Vagina (tissue), 2 donors: Measurements from ENCODE around the gene HCRTR1. TPM values are rescaled to one million over a fixed set of nuclear protein-coding genes. Genes with fewer than 3 reads are reported as not detected.

Experiments used
- DNase-seq, 2 donors: peaks; one replicate each; pipeline ENCODE4 v3.0.0-alpha.2; 2017; ENCODE audit errors: extremely low spot score in 2 of 2
- H3K27ac ChIP-seq: fragments of 200-600 bp; sonication (generic); one replicate; pipeline ENCODE4 v1.5.1; 2019
- H3K27me3 ChIP-seq: fragments of 200-600 bp; sonication (generic); one replicate; pipeline ENCODE4 v1.5.1; 2019
- H3K36me3 ChIP-seq, 2 donors: fragments of 200-600 bp; sonication (generic); one replicate each; pipeline ENCODE4 v1.5.1; 2017 to 2019
- H3K4me1 ChIP-seq: fragments of 200-600 bp; sonication (generic); one replicate; pipeline ENCODE4 v1.5.1; 2019
- H3K4me3 ChIP-seq, 2 donors: fragments of 200-600 bp; sonication (generic); 1 replicate in 1 of 2; 2 replicates in 1 of 2; pipeline ENCODE4 v1.5.1; 2016 to 2019
- H3K9me3 ChIP-seq: fragments of 200-600 bp; sonication (generic); one replicate; pipeline ENCODE4 v1.5.1; 2019
- POLR2A ChIP-seq, 2 donors: fragments of 450-650 bp; IDR thresholded peaks; one replicate each; pipeline ENCODE4 v1.6.1; 2017; ENCODE audit warnings: antibody characterized with exemption in 2 of 2, mild to moderate bottlenecking in 2 of 2, moderate library complexity in 2 of 2
- POLR2AphosphoS5 ChIP-seq, 2 donors: sonication (generic); formaldehyde crosslinking; IDR thresholded peaks; one replicate each; pipeline ENCODE4 v1.9.0; 2017; ENCODE audit warnings: antibody characterized with exemption in 2 of 2, mild to moderate bottlenecking in 2 of 2, low read depth in 1 of 2; ENCODE audit not compliant: insufficient read depth in 1 of 2
- intact Hi-C: fragments of 100-400 bp; cut with DNase I; formaldehyde crosslinking; loops from one replicate; pipeline ENCODE4 v1.15.1; 2023
- total RNA-seq: library from RNA; depleted of rRNA; stranded (reverse); fragments of >200 nt; gene quantifications from one replicate; pipeline ENCODE4 v1.2.3, GENCODE V29; 2016
- TF ChIP-seq, protein P1 (sequence below), 3 experiments: fragments of 450-650 bp in 2 of 3; fragments of 200-600 bp in 1 of 3; sonication (generic) in 1 of 3; IDR thresholded peaks; one replicate each; pipeline ENCODE4 v1.5.1; 2017 to 2019; ENCODE audit warnings: antibody characterized with exemption in 3 of 3, mild to moderate bottlenecking in 2 of 3, moderate library complexity in 2 of 3

HCRTR1 gene
- total RNA-seq, 1 donor from 2014 or later: not detected

DNA sequence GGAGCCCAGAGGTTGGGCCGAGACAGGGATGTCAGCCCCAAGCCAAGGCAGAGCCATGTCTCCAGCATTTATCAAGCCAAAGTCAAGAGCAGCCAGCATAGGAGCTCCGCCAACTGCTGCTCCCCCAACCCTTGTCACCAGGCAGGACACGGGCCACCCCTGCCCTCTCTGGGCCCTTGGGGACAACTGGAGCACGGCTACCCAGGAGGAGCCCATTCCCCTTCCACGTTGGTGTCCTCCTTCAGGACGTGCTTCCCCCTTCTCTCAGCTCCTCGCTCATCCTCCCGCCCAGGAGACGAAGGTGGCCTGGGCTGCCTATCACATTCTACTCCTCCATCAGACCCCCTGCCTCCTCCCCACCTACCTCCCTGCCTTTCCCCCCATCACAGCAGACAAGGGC is 47.0 kb downstream of the HCRTR1 start:
- Histone ChIP-seq H3K27me3 (no peaks in the 10 kb centered on the region), H3K36me3 (peaks cover 0 to 3% of the 10 kb centered on the region in 2 donors), H3K4me3 (no peak overlapping the region), H3K27ac (no peak overlapping the region), H3K4me1 (peaks cover 44% of the 10 kb centered on the region), H3K9me3 (no peaks in the 10 kb centered on the region)
- no peak for TF ChIP-seq POLR2AphosphoS5 (IDR thresholded peaks at IDR 0.05; ENCODE audit: insufficient read depth in 1 of 2, low read depth in 1 of 2)
- no peak for TF ChIP-seq POLR2A (IDR thresholded peaks at IDR 0.05)
- TF ChIP-seq, protein P1, sequence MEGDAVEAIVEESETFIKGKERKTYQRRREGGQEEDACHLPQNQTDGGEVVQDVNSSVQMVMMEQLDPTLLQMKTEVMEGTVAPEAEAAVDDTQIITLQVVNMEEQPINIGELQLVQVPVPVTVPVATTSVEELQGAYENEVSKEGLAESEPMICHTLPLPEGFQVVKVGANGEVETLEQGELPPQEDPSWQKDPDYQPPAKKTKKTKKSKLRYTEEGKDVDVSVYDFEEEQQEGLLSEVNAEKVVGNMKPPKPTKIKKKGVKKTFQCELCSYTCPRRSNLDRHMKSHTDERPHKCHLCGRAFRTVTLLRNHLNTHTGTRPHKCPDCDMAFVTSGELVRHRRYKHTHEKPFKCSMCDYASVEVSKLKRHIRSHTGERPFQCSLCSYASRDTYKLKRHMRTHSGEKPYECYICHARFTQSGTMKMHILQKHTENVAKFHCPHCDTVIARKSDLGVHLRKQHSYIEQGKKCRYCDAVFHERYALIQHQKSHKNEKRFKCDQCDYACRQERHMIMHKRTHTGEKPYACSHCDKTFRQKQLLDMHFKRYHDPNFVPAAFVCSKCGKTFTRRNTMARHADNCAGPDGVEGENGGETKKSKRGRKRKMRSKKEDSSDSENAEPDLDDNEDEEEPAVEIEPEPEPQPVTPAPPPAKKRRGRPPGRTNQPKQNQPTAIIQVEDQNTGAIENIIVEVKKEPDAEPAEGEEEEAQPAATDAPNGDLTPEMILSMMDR (IDR thresholded peaks at IDR 0.05): no peak
- no peak for DNase-seq
- intact Hi-C loops: loop anchor here (2.0 kb wide), 1 partner anchor 124 kb away; no protein-coding TSS in a partner anchor

DNA sequence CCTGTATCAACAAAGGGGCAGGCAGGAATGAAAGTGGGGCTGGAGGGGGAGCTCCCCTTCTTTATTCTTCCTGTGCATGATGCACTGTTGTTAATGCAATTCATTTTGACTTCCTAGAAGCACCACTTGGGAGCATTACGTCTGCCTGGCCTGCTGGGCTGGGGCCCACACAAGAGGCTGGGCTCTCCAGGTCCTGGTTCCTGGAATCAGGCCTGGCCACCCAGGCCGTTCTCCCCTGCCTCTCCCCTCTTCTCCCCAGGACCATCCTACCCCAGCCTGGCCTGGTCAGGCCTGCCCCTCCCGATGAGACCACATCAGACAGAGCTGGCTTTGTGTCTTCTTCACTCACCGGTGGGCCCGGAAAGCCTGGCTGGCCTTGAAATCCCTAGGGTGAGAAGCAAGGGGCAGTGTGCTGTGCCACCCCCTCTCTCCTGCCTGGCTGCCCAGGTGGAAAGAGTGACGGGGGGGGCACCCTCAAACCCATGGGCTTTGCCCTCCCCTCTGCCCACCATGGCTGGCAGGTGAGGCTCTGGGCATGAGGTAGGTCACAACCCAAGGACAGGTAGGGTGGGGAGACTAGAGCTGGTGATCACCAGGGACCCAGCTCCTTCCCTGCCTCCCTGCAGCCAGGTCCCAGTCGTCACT is 47.9 kb downstream of the HCRTR1 start:
- H3K4me3 ChIP-seq: no peak overlapping the region
- no peak for DNase-seq
- H3K27me3 ChIP-seq: no peaks in the 10 kb centered on the region
- H3K36me3 ChIP-seq: no peaks in the 10 kb centered on the region
- intact Hi-C loops: loop anchor here (2.0 to 5.0 kb wide), 3 partner anchors 37 to 123 kb away; partner anchors contain the start of gene COL16A1
- H3K4me1 ChIP-seq: peaks cover 53% of the 10 kb centered on the region
- peak overlapping the region; percentile 58 for H3K27ac ChIP-seq
- no peak for TF ChIP-seq POLR2AphosphoS5 (IDR thresholded peaks at IDR 0.05; ENCODE audit: insufficient read depth in 1 of 2, low read depth in 1 of 2)
- no peak for TF ChIP-seq POLR2A (IDR thresholded peaks at IDR 0.05)
- H3K9me3 ChIP-seq: no peaks in the 10 kb centered on the region

DNA sequence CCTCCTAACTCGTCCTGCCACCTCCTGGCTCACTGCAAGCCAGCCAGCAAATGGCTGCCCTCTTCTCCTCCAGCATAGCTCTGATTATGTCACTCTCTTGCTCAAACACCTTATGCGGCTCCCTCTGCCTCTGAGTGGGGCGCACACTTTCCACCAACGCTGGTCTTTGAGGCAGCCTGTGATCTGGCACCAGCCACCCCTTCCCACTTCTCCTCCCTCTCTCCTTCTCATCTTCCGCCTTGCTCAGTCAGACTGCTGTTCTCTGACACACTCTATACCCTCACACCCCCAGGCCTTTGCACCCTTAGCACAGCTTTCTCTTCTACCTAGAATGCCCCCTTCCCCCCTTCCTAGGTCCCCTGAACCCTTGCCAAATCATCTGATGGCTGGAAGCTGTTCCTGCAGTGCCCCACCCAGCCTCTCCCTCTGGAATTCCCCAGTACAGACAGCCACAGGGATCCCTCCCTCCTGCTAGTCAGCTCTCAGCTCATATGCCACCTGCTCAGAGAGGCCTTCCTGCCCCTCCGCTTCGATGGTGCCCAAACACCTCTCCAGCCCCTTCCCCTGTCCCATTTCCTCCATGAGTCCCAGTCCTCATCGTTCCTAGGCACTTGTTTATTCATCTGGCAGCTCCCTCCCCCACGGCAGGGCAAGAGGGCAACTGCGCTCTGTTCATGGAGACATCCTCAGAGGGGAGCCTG is 48.9 kb downstream of the HCRTR1 start:
- peak overlapping the region; percentile 58 for H3K27ac ChIP-seq
- DNase-seq: no peak

GRCh38 chr1:31667065-31667785 is 49.7 kb downstream of the HCRTR1 start:
- peak overlapping the region; percentile 58 for H3K27ac ChIP-seq
- no peaks in the 10 kb centered on the region for H3K9me3 ChIP-seq
- no peak for TF ChIP-seq POLR2AphosphoS5 (IDR thresholded peaks at IDR 0.05; ENCODE audit: insufficient read depth in 1 of 2, low read depth in 1 of 2)
- TF ChIP-seq, protein P1 (IDR thresholded peaks at IDR 0.05): no peak
- no peak for TF ChIP-seq POLR2A (IDR thresholded peaks at IDR 0.05)
- H3K27me3 ChIP-seq: no peaks in the 10 kb centered on the region
- intact Hi-C loops: loop anchor here (5.0 kb wide), 2 partner anchors 35 to 50 kb away; partner anchors contain the start of gene COL16A1
- peaks cover 71% of the 10 kb centered on the region for H3K4me1 ChIP-seq
- H3K4me3 ChIP-seq: no peak overlapping the region
- H3K36me3 ChIP-seq: no peaks in the 10 kb centered on the region
- DNase-seq: no peak

More for the DNA sequence above, 48.9 kb downstream of the HCRTR1 start:
- Histone ChIP-seq H3K4me1 (peaks cover 63% of the 10 kb centered on the region), H3K36me3 (no peaks in the 10 kb centered on the region), H3K27me3 (no peaks in the 10 kb centered on the region), H3K4me3 (no peak overlapping the region), H3K9me3 (no peaks in the 10 kb centered on the region)
- TF ChIP-seq POLR2A (IDR thresholded peaks at IDR 0.05): no peak
- TF ChIP-seq, protein P1 (IDR thresholded peaks at IDR 0.05): no peak
- TF ChIP-seq POLR2AphosphoS5 (IDR thresholded peaks at IDR 0.05; ENCODE audit: insufficient read depth in 1 of 2, low read depth in 1 of 2): no peak
- intact Hi-C loops: loop anchor here (5.0 kb wide), 2 partner anchors 36 to 51 kb away; partner anchors contain the start of gene COL16A1

DNA sequence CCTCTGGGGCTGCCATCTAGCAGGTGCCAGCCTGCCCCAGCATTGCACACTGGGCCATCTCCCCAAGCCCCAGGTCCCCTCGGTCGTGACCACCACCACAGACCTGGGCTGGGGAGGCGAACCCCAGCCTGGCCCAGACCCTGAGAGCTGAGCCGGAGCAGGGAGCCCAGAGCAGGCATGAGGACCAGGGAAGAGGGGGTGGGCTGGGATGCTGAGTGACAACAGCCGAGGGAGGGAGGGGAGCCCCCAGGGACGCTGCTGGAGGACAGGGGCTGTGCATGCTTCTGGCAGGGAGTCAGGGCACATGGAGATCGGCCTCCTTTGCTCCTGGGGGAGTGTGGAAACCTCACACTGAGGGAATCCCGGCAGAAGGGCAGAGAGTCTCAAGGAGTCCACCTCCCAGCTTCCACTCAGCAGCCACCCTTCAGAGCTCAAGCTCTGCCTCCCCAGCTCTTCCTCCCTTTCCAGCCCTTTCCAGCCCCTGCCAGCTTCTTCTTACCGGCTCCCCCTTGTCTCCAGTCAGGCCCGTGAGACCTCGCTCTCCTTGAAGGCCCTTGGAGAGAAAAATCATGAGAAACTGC is 50.9 kb downstream of the HCRTR1 start:
- H3K27ac ChIP-seq: peak overlapping the region; percentile 58
- H3K9me3 ChIP-seq: no peaks in the 10 kb centered on the region
- DNase-seq: no peak
- no peaks in the 10 kb centered on the region for H3K36me3 ChIP-seq
- no peak for TF ChIP-seq POLR2A (IDR thresholded peaks at IDR 0.05)
- TF ChIP-seq, protein P1 (IDR thresholded peaks at IDR 0.05): no peak
- H3K4me1 ChIP-seq: peaks cover 83% of the 10 kb centered on the region
- intact Hi-C loops: loop anchor here (5.0 kb wide), 2 partner anchors 34 to 49 kb away; partner anchors contain the start of gene COL16A1
- H3K27me3 ChIP-seq: no peaks in the 10 kb centered on the region
- H3K4me3 ChIP-seq: no peak overlapping the region
